Raji (cell line): ENCODE measurements around the gene PTDSS2.

Experiments used
- POLR2A ChIP-seq: IDR thresholded peaks from 2 replicates; pipeline ENCODE4 v1.6.1; 2011; ENCODE audit warnings: low read depth, low read length, control low read depth; ENCODE audit not compliant: insufficient read depth

The PTDSS2 gene

DNA sequence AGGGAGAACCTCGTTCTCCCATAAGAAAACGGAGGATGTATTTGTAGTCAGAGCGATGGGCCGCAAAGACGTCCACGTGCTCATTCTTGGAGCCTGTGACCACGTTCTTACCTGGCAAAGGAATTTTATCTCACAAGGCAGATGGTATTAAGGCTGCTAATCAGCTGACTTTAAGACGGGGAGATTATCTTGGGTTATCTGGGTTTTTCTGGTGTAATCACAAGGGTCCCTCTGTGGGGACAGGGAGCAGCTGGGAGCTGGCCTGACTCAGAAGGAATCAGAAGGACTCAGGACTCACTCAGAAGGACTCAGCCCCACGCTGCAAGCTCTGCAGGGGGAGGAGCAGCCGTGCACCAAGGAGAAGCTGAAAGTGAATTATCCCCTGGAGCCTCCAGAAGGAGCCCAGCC is 27.8 kb upstream of the PTDSS2 start:
- no peak for TF ChIP-seq POLR2A

- TF ChIP-seq POLR2A, result no peak
These were observed 25.8 kb upstream of the PTDSS2 start for GRCh38 chr11:424232-424631.

GRCh38 chr11:425301-425700 is 24.8 kb upstream of the PTDSS2 start:
- TF ChIP-seq POLR2A, result no peak

GRCh38 chr11:426851-427250 is 23.2 kb upstream of the PTDSS2 start:
- no peak for TF ChIP-seq POLR2A

- TF ChIP-seq POLR2A, result no peak
These were observed 21.8 kb upstream of the PTDSS2 start for GRCh38 chr11:428295-428694.

DNA sequence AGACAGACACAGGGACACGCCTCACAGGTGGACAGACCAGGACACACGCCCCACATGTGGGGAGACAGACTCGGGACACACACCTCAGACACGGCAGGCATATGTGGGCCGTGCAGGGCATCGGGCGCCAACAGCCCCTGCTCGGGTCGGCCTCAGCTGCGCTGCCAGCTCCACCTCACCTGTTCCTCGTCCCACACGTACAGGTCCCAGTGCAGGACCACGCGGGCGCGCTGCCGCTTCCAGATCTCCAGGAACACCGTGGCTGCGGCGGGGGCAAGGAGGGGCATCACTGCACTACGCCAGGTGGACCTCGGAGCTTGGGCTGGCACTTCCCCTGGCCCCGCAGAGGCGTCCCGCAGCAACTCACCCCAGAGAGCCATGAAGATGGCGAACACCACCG is 20.7 kb upstream of the PTDSS2 start:
- no peak for TF ChIP-seq POLR2A

DNA sequence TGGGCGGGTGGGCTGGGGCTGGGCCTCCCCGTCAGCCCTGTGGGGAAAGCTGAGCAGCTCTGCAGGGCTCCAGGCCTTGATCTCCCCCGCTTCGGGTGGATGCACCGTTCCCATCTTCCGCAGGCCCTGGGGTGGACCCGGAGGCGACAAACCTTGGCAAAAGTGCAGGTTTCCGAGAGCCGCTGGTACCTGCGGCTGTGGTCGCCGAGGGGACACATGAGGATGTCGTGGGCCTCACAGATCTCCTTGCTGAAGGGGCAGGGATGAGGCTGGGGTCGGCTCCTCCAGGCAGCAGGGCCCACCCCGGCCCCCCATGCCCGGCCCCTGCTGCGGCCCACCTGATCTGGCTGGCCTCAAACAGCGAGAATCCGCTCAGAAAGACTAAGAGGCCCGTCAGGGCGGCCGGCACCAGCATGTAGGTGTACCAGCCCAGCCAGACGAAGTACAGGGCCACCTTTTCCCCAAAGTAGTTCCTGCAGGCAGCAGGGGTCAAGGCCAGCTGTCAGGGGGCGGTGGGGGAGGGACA is 20.1 kb upstream of the PTDSS2 start:
- no peak for TF ChIP-seq POLR2A

DNA sequence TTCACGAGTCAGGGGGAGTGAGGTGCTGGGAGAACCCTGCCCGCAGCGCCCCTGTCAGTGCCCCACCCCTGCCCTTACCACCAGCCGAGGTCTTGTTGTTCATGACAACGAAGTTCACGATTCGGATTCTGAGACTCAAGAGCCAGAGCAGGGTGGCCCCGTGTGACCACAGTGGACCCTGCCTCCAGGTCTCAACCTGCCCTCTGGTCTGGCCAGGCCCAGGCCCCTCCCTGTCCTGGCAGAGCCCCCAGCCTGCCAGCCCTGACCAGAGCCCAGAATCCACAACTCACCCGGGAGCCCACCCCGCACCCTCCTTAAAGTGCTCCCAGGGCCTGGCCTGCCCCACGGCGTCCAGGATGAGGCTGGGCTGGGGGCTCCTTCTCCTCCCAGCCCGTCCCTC is 18.2 kb upstream of the PTDSS2 start:
- no peak for TF ChIP-seq POLR2A

DNA sequence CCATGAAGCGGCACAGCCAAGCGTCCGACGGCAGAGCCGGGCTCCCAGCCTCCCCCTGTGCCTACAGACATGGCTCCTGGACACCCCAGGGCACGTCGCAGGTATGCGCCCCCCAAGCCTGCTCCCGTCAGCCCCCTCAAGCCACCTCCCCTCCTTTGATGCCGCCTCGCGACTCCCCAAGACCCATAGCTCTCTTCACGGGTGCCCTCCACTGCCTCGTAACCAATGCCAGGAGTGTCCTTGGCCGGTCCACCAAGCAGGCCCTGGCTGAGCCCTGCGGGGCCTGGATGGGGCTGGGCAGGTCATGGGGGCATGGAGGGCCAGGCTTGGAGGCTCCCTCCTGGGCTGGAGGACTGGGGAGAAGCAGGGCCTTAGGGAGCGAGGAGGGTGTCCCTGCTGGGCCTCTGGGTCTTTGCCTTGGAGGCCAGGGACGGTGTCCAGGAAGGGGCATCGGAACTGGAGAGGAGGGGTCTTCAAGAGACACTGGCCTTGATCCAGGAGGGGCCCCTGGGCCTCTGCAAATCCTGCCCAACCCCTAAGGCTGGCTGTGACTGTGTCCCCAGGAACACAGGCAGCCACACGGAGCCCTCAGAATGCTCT is 17.5 kb upstream of the PTDSS2 start:
- TF ChIP-seq POLR2A, result no peak

GRCh38 chr11:433111-433510 is 17.0 kb upstream of the PTDSS2 start:
- no peak for TF ChIP-seq POLR2A

GRCh38 chr11:433641-434040 is 16.4 kb upstream of the PTDSS2 start:
- TF ChIP-seq POLR2A, result no peak

DNA sequence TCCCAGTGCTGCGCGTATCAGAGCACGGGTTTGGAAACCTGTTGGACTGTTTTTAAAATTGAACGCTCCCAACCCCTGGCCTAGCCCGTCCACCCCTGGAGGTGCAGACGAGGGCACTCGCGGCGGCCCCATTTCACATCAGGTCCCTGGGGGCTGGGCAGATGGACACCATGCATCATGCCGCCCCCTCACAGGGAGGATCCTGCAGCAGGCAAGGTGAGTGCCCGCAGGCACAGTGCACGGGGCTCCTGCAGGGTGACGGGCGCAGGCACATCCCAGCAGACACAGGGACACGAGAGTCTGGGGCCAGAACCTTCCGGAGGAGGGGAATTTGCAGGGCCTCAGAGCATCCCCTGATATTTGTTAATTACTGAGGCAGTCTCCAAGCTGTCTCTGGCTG is 15.6 kb upstream of the PTDSS2 start:
- TF ChIP-seq POLR2A, result no peak

GRCh38 chr11:437228-437870 is 12.7 kb upstream of the PTDSS2 start:
- TF ChIP-seq POLR2A, result no peak

- no peak for TF ChIP-seq POLR2A
These were observed 11.8 kb upstream of the PTDSS2 start for GRCh38 chr11:438101-438844.

- no peak for TF ChIP-seq POLR2A
These were observed 10.6 kb upstream of the PTDSS2 start for GRCh38 chr11:439315-440064.

- no peak for TF ChIP-seq POLR2A
These were observed 9.7 kb upstream of the PTDSS2 start for GRCh38 chr11:440065-441042.
